Endothelial cell of umbilical vein (primary cell): ENCODE results near the gene CARD14. TPM values are rescaled to one million over a fixed set of nuclear protein-coding genes. Genes with fewer than 3 reads are reported as not detected.
"Not testable (repeated sequence)": the region's sequence is repeated elsewhere in the genome, so short reads cannot be mapped to it uniquely, and the experiment has no call there.

Experiments used
- BruUV-seq: library from RNA; stranded (reverse); fragments of 400-500 nt; replicated peaks from 2 replicates; lab custom pipeline; 2021; lab: Mats Ljungman, UMichigan
- CTCF ChIA-PET: fragments of 300-600, 350-600 bp; sonication (Branson Sonifier 250); formaldehyde crosslinking; loops from one replicate; lab custom pipeline; 2021; ENCODE audit warnings: antibody characterized with exemption, inconsistent platforms; lab: Charles Lee
- POLR2A ChIA-PET: fragments of 300-600, 350-600 bp; sonication (Branson Sonifier 250); formaldehyde crosslinking; loops from one replicate; lab custom pipeline; 2021; ENCODE audit warnings: antibody characterized with exemption, inconsistent platforms; lab: Charles Lee
- DNase-seq: peaks from one replicate; pipeline ENCODE4 v3.0.0-alpha.2; 2011; ENCODE audit warnings: low read depth, low spot score
- FAIRE-seq: peaks from 2 replicates; lab custom pipeline; 2011; peaks lifted over from hg19 to GRCh38; lab: Jason Lieb, UNC
- H2AFZ ChIP-seq: 2 replicates; pipeline ENCODE4 v1.6.0; 2012; ENCODE audit warnings: low read depth, low read length, control low read depth, inconsistent platforms
- H3K27ac ChIP-seq: 2 replicates; pipeline ENCODE4 v1.5.1; 2011; ENCODE audit warnings: low read depth, mild to moderate bottlenecking, control low read depth, low read length, moderate library complexity; ENCODE audit not compliant: insufficient read depth
- H3K27me3 ChIP-seq, 2 experiments: 2 replicates each; pipeline versions ENCODE4 v1.6.0 to v1.6.1; 2011; ENCODE audit warnings: low read length in 2 of 2, mixed read lengths in 1 of 2; ENCODE audit not compliant: control insufficient read depth in 2 of 2, insufficient read depth in 2 of 2
- H3K36me3 ChIP-seq, 2 experiments: 2 replicates in 1 of 2; 3 replicates in 1 of 2; pipeline ENCODE4 v1.5.1; 2011; ENCODE audit warnings: low read length in 2 of 2, mild to moderate bottlenecking in 1 of 2, moderate library complexity in 1 of 2; ENCODE audit not compliant: control insufficient read depth in 2 of 2, insufficient read depth in 2 of 2; ENCODE audit errors: extremely low read depth in 1 of 2
- H3K4me1 ChIP-seq: 3 replicates; pipeline ENCODE4 v1.5.1; 2011; ENCODE audit warnings: mild to moderate bottlenecking, low read length; ENCODE audit not compliant: control insufficient read depth, insufficient read depth; ENCODE audit errors: extremely low read depth
- H3K4me2 ChIP-seq: 2 replicates; pipeline ENCODE4 v1.6.1; 2011; ENCODE audit warnings: low read length, control low read depth, mixed read lengths; ENCODE audit not compliant: insufficient read depth
- H3K4me3 ChIP-seq, 3 experiments: fragments of 200-600 bp in 1 of 3; sonication (generic), shearing (Covaris generic) in 1 of 3; replicated peaks in 1 of 3; 2 replicates each; pipeline ENCODE4 v1.5.1; 2011 to 2016; ENCODE audit warnings: control low read depth in 3 of 3, low read length in 3 of 3, mild to moderate bottlenecking in 2 of 3, inconsistent platforms in 1 of 3, low read depth in 1 of 3, moderate library complexity in 1 of 3; ENCODE audit not compliant: insufficient read depth in 1 of 3
- H3K79me2 ChIP-seq: 2 replicates; pipeline ENCODE4 v1.6.0; 2012; ENCODE audit warnings: low read length, inconsistent platforms; ENCODE audit not compliant: control insufficient read depth, insufficient read depth
- H3K9ac ChIP-seq: replicated peaks from 2 replicates; pipeline ENCODE3; 2011; ENCODE audit warnings: low read length, control low read depth; ENCODE audit not compliant: insufficient read depth; ENCODE audit errors: extremely low read depth
- H3K9me1 ChIP-seq: replicated peaks from 3 replicates; pipeline ENCODE4 v1.6.0; 2011; ENCODE audit warnings: mild to moderate bottlenecking, low read length; ENCODE audit not compliant: control insufficient read depth, insufficient read depth; ENCODE audit errors: extremely low read depth
- H3K9me3 ChIP-seq: replicated peaks from 2 replicates; pipeline ENCODE4 v1.5.1; 2012; ENCODE audit warnings: low read length, inconsistent platforms; ENCODE audit not compliant: control insufficient read depth, insufficient read depth
- H4K20me1 ChIP-seq: replicated peaks from 2 replicates; pipeline ENCODE3; 2011; ENCODE audit warnings: mild to moderate bottlenecking, low read length; ENCODE audit not compliant: control insufficient read depth, insufficient read depth; ENCODE audit errors: extremely low read depth
- CTCF ChIP-seq, 2 donors: IDR thresholded peaks; 1 replicate in 1 of 2; 2 replicates in 1 of 2; pipeline ENCODE4 v1.5.1; 2011; ENCODE audit warnings: low read length in 2 of 2, mild to moderate bottlenecking in 2 of 2, moderate library complexity in 2 of 2, control low read depth in 1 of 2, inconsistent platforms in 1 of 2, low read depth in 1 of 2; ENCODE audit not compliant: insufficient read depth in 1 of 2; ENCODE audit errors: extremely low read depth in 1 of 2
- FOS ChIP-seq: IDR thresholded peaks from 2 replicates; pipeline ENCODE4 v1.6.1; 2011; ENCODE audit warnings: mild to moderate bottlenecking, low read length, moderate library complexity, borderline replicate concordance; ENCODE audit not compliant: insufficient read depth
- MYC ChIP-seq: IDR thresholded peaks from one replicate; pipeline ENCODE4 v1.6.1; 2011; ENCODE audit warnings: mild to moderate bottlenecking, low read depth, low read length
- POLR2A ChIP-seq: IDR thresholded peaks from 2 replicates; pipeline ENCODE4 v1.6.1; 2012; ENCODE audit warnings: low read depth, mild to moderate bottlenecking, control low read depth, low read length
- POLR2AphosphoS5 ChIP-seq: IDR thresholded peaks from 2 replicates; pipeline ENCODE4 v1.6.1; 2012; ENCODE audit warnings: low read depth, mild to moderate bottlenecking, control low read depth, low read length, moderate library complexity; ENCODE audit not compliant: insufficient read depth
- dilution Hi-C: fragments of 300-500 bp; cut with MboI; formaldehyde crosslinking; loops from one replicate; pipeline ENCODE4 v1.15.0; 2019; ENCODE audit warnings: low sequenced_read_pairs; ENCODE audit not compliant: extremely low pct_ligation_motif_present
- intact Hi-C: fragments of 100-400 bp; cut with micrococcal nuclease; formaldehyde crosslinking; loops from one replicate; pipeline ENCODE4 v1.10.0; 2022
- polyA plus RNA-seq, 4 experiments: library from polyadenylated mRNA; depleted of rRNA in 3 of 4; stranded (reverse) in 3 of 4; unstranded in 1 of 4; fragments of >200 nt; gene quantifications; 2 replicates each; pipeline versions ENCODE4 v1.2.1 to v1.2.3, GENCODE V29; 2011 to 2012; ENCODE audit warnings: missing spikeins in 1 of 4
- total RNA-seq: library from RNA; stranded (reverse); gene quantifications from 2 replicates; pipeline ENCODE4 v1.2.3, GENCODE V29; 2021
- TF ChIP-seq, protein P1 (sequence below): IDR thresholded peaks from 2 replicates; pipeline ENCODE4 v1.6.1; 2011; ENCODE audit not compliant: insufficient read depth, insufficient read length

The CARD14 gene
- total and polyA plus RNA-seq, 2 donors (not counting 3 experiments of a cell fraction or from before 2014, with no cell fraction given) = not detected

DNA sequence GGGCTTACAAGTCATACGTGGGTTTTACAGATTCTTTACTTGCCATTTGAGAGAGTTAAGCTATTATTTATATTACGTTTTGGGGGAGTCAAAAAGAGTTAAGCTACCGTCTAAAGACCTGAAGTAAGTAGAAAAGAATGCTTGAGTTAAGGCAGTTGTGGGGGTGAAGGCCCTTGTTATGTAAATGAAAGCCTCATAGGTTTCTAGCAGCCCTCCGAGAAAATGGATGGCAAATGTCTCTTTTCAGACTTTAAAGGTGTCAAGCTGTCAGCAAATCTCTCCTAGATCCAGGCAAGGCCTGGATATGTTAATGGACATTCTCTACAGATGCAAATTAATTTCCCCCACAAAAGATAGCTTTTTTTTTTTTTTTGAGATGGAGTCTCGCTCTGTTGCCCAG, 15.7 kb upstream of the CARD14 start:
- no peak overlapping the region for H2AFZ ChIP-seq
- no TSS peak for BruUV-seq
- H3K4me3 ChIP-seq = no peak overlapping the region
- intact Hi-C loops (no loop called here), dilution Hi-C loops (no loop called here)
- H4K20me1 ChIP-seq = no peaks in the 10 kb centered on the region
- POLR2A ChIA-PET = interaction anchor here (0.7 kb wide), 1 partner anchor 189 kb away, joined by 5 read pairs; no protein-coding TSS in a partner anchor
- H3K9me1 ChIP-seq = no peaks in the 10 kb centered on the region
- no peak overlapping the region for H3K4me2 ChIP-seq
- FAIRE-seq = no peak
- no peaks in the 10 kb centered on the region for H3K4me1 ChIP-seq
- H3K27me3 ChIP-seq = peaks cover 0 to 3% of the 10 kb centered on the region in 2 experiments
- CTCF ChIA-PET = no interaction called here
- no peak overlapping the region for H3K27ac ChIP-seq
- TF ChIP-seq MYC (no peak), POLR2AphosphoS5 (no peak), FOS (no peak), CTCF (IDR thresholded peaks at IDR 0.05; ENCODE audit: extremely low read depth in 1 of 2, insufficient read depth in 1 of 2, low read depth in 1 of 2, low read length in 2 of 2) (no peak), POLR2A (no peak)
- TF ChIP-seq, protein P1, sequence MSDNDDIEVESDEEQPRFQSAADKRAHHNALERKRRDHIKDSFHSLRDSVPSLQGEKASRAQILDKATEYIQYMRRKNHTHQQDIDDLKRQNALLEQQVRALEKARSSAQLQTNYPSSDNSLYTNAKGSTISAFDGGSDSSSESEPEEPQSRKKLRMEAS = no peak
- H3K79me2 ChIP-seq = no peaks in the 10 kb centered on the region
- DNase-seq = no peak
- H3K9ac ChIP-seq = no peak overlapping the region
- H3K9me3 ChIP-seq = no peaks in the 10 kb centered on the region
- H3K36me3 ChIP-seq = no peaks in the 10 kb centered on the region

DNA sequence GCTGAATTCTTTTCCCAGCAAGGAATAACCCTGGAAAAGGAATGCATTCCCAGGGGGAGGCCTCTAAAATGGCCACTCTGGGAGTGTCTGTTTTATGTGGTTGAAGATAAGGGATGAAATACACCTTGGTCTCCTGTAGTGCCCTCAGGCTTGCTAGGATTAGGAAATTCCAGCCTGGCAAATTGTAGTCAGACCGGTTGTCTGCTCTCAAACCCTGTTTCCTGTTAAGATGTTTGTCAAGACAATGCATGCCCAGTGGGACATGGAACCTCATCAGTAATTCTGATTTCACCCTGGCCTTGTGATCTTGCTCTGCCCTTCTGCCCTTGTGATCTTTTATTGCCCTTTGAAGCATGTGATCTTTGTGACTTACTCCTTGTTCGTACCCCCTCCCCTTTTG, 14.2 kb upstream of the CARD14 start:
- POLR2A ChIA-PET, DNase-seq, H4K20me1 ChIP-seq, H3K9ac ChIP-seq, dilution Hi-C loops, H3K4me1 ChIP-seq, BruUV-seq, H2AFZ ChIP-seq, H3K9me1 ChIP-seq, intact Hi-C loops, H3K27ac ChIP-seq, CTCF ChIA-PET, H3K4me2 ChIP-seq, H3K36me3 ChIP-seq, H3K4me3 ChIP-seq, H3K9me3 ChIP-seq, FAIRE-seq, H3K79me2 ChIP-seq, H3K27me3 ChIP-seq: not testable (repeated sequence)
